NCI-H510A treated with DMSO at 0.1 percent for 48 hours (cell line): Measurements from ENCODE around the gene ATG4B.
"Not testable (repeated sequence)": the region's sequence is repeated elsewhere in the genome, so short reads cannot be mapped to it uniquely, and the experiment has no call there.

Source experiments
- DNase-seq: peaks from one replicate; lab custom pipeline; 2025; lab: John Stamatoyannopoulos, UW

Gene ATG4B

GRCh38 chr2:241640165-241640795 is 2.8 kb downstream of the ATG4B start:
- DNase-seq, result no peak

GRCh38 chr2:241641631-241642030 is 4.1 kb downstream of the ATG4B start:
- DNase-seq, result no peak

GRCh38 chr2:241645056-241645914 is 7.8 kb downstream of the ATG4B start:
- DNase-seq, result no peak

GRCh38 chr2:241645915-241646645 is 8.6 kb downstream of the ATG4B start:
- DNase-seq, result no peak

- DNase-seq, result no peak
Measured at GRCh38 chr2:241648453-241648852, 11.0 kb downstream of the ATG4B start.

- DNase-seq, result no peak
Measured at GRCh38 chr2:241649404-241649803, 11.9 kb downstream of the ATG4B start.

- no peak for DNase-seq
Measured at GRCh38 chr2:241649927-241650326, 12.4 kb downstream of the ATG4B start.

GRCh38 chr2:241652142-241652541 is 14.6 kb downstream of the ATG4B start:
- no peak for DNase-seq

GRCh38 chr2:241652722-241653121 is 15.2 kb downstream of the ATG4B start:
- no peak for DNase-seq

GRCh38 chr2:241653210-241653750 is 15.8 kb downstream of the ATG4B start:
- DNase-seq, result no peak

- no peak for DNase-seq
Measured at GRCh38 chr2:241654551-241654950, 17.1 kb downstream of the ATG4B start.

GRCh38 chr2:241655516-241656189 is 18.2 kb downstream of the ATG4B start:
- no peak for DNase-seq

- no peak for DNase-seq
Measured at GRCh38 chr2:241656190-241656741, 18.8 kb downstream of the ATG4B start.

GRCh38 chr2:241657786-241658254 is 20.3 kb downstream of the ATG4B start:
- no peak for DNase-seq

GRCh38 chr2:241658296-241658695 is 20.8 kb downstream of the ATG4B start:
- DNase-seq, result no peak

- DNase-seq, result peak; percentile 50
Measured at GRCh38 chr2:241659150-241659739, 21.8 kb downstream of the ATG4B start.

GRCh38 chr2:241660593-241661213 is 23.2 kb downstream of the ATG4B start:
- no peak for DNase-seq

- DNase-seq, result not testable (repeated sequence)
Measured at GRCh38 chr2:241662731-241663130, 25.2 kb downstream of the ATG4B start.

- no peak for DNase-seq
Measured at GRCh38 chr2:241665731-241666440, 28.4 kb downstream of the ATG4B start.
